Embryonic facial prominence (tissue), 1 donor: ENCODE results near the gene ADM2.

Experiments
- DNase-seq: peaks from one replicate; pipeline ENCODE4 v3.0.0-alpha.2; 2016; ENCODE audit errors: extremely low spot score

ADM2 gene

DNA sequence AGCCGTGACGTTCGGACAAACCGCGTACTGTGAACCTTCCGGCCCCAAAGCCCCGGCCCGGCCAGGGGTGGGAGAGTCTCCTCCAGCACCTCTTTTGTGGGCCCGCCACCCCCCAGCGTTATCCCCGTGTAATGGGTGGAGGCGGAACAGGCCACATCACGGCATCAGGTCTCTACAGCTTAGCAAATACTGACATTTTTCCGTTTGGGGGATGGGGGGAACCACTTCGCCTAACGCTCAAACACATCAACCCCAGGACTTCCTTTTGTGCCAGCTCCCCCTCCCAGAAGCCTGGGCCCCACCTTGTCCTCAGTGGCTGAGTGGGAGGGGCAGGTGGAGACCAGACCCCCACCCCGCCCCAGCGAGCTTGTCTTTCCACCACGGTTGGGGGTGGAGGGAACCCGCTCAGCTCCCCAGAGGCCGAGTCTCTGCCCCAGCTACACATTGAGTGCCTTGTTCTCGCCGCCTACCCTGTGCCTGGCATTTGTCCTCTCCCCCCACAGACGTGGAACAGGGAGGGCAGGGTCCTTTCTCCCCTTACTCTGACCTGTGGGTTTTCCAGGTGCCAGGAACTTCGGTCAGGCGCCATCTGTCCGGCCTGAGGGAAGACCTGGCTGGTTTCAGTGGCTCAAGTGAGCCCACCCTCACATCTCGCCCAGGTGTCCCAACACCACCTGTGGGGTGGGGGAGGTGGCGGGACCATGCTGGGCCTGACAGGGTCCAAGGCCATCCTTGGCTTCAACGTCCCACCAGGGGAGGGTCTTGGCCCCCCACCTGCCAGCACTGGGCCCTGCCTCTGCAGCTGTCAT lies 36.1 kb upstream of the ADM2 start:
- no peak for DNase-seq

DNA sequence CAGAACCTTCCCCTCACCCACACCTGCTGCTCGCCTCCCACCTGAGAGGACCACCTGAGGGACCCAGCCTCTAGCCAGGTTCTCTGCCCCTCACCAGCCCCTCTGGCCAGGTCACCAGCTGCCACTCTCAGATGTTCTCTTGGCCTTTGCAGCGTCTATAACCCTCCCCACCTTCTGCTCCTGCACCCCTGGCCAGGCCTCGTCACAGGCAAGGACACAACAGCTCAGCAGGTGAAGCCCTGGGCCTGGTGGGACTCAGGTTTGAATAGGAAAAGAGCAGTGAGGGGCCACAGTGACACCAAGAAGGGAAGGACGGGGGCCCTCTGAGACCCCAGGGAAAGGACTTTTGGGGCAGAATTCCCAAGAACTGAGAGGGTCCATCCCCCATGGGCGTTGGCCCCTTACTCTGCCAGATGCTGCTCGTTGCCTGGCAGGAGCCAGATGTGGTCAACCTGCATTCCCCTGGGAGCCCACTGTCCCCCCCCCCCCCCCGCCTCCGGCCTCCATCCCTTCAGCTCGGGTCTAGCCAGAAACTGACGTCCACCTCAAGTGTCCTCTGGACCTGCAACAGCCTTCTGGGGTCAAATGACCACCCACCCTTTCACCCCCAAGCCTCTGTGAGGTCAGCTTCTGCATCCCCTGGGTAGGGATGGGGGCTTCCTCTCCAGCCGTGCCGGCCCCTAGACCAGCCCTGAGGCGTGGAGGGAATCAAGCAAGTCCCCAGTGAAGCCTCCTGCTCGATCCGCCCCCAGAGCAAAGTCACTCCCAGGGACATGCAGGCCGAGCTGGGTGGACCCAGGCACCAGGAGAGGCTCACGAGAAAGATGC lies 35.2 kb upstream of the ADM2 start:
- no peak for DNase-seq

DNA sequence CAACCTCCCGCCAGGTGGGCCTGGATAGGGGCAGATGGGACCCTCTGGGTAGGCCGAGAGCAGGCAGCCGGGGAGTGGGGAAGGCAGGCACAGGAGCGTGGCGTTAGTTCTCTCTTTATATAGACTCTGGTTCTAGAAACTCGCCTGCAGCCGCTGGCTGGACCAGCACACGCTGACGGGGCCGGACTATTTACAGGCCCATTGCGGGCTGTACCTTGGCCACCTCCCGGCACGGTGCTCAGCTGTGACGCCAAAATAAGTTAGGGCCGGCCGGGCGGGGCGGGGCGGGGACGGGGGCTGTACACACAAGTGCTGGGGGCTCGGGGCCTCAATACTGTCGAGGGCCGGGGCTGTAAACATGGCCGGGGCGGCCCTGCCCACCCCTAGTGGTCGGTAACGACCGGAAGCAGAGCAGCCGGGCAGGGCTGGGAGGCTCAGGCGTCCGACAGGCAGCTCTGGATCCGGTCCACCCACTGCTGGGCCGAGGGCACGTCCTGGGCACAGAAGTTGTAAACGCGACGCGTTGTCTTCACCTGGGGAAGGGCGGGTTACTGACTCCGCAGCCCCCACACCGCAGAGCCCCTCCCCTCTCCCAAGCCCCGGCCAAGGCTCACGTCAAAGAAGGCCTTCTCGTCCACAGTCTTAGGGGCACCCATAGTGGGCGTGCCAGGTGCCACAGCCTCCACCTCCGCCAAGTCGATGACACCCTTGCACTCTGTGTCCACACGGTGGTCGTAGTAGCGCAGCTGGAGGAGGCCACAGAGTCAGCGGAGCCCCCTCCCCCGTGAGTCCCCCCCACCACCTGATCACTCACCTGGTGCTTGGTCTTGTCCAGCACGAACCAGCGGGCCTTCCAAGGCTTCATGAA lies 34.4 kb upstream of the ADM2 start:
- no peak for DNase-seq

DNA sequence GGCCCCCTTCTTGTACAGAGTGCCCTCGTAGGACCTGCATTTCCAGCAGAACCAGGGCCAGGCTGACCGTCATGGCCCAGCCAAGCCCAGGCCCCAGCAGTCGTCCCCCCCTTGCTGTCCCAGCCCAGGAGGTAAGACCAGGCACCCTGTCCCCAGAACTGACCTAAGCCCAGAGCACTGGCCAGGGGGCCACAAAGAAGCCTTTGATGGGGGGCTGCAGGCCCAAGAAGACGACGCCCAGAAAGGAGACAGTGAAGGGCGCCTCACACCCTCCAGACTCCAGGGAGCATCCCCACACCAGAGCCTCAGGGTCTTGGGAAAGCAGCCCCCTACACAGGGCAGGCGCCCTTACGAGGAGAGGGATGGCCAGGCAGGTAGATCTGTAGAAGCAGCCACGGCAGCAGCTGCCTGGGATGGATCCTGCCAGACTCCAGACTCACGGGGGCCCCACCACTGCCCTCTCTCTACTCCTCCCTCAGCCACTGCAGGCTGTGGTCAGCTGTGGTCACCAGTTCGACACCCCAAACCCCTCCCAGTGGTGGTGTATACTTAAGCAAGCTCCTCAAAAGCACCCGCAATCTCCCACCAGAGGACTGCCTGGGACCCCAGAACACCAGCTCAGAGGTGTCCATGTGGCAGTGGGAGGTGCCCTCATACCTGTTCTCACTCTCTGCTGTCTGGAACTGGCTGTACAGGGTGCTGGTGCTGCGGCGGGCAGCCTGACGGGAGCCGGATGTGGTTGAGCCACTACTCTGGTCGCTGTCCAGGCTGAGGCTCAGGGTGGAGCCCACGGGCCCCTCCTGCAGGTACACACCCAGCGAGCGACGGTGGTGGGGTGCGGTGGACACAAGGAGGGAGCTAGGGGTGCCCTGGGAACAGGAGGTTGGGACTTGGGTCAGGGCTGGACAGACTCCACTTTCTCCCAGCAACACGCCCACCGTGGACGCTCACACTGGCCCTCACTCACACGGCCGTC lies 33.5 kb upstream of the ADM2 start:
- DNase-seq, result no peak

DNA sequence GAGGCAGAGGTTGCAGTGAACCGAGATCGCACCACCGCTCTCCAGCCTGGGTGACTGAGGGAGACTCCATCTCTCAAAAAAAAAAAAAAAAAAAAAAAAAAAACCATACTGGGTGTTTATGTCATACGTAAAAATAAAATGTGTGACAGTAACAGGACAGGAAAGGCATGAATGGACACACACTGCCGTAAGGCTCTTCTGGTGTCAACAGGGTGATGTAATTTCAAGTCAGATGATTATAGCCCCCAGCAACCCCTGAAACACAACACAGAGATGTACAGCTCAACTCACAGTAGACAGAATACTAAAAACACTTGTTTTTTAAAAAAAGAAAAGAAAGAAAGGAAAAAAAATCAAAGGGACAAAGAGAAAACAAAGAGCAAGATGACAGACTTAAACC lies 28.7 kb upstream of the ADM2 start:
- no peak for DNase-seq

DNA sequence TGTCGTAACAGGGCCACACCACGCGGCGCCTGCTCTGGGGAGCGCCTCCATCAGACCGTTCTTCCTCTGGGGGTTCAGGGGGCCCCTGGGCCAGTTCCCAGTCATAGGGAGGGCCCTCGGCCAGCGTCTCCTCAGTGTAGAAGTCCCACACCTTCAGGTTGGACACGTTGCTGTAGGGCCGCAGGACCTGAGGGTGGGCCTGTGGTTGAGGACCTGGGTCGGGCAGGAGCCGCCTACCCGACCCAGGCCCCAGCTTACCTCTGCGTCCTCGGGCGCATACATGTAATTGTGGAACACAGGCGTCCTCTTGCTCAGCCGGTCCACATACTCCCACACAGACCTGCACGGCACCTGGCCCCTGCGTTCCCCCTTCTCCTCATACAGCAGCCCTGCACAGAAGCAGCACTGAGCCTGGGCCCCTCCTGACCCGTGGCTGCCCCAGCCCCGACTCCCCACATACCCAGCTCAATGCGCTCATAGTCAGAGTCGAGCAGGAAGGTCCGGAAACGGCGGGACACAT lies 26.7 kb upstream of the ADM2 start:
- no peak for DNase-seq

DNA sequence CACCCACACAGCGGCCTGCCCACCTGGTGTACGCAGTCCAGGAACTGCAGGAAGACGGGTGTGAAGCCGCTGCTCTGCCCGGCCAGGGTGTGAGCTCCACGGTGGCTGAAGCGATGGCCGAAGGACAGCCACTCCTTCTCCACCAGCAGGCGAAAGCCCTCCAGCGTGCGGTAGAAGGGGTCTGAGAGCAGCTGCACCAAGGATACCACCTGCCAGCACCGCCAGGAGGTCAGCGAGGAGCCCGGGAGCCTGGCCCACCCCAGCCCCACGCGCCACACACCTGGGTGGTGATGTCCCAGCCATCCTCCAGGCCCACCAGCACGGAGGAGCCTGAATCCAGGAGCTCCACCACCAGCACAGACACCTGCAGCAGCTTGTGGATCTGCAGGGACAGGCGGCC lies 26.1 kb upstream of the ADM2 start:
- no peak for DNase-seq

DNA sequence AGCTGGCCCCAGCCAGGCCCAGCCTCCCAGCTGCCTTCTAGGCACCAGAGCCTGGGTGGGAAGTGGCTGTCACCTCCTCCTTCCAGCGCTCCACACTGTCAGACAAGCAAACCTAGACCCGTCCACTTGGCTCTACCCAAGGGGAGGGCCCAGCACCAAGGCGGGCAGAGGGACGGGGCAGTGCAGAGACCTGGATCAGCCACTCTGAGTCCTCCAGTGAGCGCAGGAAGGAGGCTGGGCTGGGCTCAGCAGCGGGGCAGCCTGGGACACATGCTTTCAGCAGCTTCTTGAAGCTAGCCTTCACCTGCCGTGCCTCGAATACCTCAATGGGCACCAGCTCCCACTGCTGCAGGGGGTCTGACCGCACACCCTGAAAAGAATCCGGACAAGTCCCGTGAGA lies 25.3 kb upstream of the ADM2 start:
- no peak for DNase-seq

DNA sequence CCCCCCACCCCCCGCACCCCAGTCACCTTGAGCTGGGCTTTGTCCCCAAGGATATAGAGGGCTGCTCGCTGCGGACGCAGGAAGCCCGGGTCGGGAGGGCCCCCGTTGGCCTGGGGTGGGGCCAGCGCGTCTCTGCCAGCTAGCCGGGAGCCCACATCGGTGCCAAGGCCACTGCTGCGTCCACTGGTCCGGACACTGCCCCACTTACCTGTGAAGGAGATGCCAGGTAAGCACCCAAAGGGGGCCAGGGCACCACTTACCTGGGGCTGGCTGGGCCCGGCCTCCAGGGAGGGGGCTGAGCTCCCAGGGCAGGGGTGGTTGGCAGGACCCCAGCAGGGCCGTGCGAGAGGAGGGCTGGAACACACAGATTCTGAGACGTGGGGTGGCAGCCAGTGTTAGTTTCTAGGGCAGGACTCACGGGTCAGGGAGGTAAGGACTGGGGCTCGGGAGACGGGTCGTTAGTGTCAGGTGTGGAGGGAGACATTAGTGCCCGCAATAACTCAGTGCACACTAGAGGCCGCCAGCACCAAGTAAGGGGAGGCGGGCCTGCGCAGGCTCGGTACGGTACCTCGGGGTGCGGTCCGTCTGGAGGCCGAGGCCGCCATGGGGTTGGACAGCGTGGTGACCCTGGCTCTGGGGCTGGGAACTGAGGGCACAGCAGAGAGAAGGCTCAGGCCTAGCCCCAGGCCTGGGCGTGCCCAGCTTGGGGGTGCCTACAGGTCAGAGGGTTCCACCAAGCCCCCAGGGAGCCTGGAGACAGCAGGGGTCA lies 24.7 kb upstream of the ADM2 start:
- DNase-seq, result no peak

DNA sequence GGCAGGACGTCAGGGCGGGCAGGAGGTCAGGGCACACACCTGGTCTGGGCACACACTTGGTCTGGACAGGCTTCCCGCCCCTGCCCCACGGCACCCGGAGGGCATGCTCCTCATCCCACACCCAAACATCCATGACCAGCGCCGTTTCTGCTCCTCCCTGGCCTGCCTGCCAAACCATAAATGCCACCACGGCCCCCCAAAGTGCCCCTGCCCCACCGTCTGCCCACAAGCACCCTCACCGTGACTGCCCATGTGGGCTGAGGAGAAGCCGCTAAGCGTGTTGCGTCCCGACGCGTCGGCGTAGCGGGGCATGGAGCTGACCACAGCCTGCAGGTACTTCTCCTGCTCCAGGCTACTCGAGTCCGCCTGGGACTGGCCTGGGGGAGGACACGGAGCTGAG lies 22.3 kb upstream of the ADM2 start:
- no peak for DNase-seq

DNA sequence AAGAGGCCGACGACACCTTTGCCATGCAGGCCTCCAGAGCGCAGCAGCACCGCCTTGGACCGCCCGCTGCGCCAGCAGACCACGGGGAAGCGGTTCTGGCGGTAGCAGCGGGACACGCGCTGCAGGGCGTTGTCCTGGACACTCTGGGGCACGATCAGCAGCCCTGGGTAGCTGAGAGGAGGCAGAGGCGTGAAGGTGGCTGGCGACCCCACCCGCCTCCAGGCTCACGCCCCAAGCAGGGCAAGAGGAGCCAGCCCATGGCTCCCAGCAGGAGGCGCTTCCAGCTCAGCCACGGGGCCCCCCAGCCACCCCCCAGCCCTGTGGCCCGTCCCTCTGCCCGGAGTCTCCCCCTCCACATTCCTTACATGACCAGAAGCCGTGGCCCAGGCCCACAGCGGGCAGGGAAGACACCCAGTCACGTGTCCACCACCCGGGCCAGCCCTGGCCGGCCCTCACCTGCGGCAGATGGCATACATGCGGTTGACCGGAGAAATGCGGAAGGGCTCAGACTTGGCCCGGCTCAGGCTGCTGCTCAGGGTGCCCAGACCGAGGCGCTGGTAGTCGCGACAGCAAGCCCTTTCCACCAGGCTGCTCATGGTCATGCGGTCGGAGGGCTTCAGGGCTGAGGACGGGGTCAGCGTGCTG lies 21.7 kb upstream of the ADM2 start:
- DNase-seq, result no peak

DNA sequence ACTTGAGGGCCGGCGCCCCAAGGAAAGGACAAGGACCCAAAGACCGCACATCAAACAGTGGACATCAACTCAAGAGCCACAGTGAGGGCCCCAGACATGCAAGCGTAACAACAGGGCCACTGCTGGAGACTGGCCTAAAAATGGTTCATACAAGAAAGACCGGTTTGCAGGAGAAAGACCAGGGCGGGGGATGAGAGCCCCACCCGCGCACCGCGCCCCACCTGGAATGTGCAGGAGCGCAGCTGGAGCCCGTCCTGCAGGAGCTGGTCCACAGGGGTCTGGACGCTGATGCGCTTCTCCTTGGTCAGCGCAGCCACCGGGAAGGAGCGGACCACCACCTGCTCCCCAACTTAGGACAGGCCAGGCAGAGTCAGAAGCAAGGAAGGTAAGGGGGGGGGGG lies 20.4 kb upstream of the ADM2 start:
- DNase-seq, result no peak

DNA sequence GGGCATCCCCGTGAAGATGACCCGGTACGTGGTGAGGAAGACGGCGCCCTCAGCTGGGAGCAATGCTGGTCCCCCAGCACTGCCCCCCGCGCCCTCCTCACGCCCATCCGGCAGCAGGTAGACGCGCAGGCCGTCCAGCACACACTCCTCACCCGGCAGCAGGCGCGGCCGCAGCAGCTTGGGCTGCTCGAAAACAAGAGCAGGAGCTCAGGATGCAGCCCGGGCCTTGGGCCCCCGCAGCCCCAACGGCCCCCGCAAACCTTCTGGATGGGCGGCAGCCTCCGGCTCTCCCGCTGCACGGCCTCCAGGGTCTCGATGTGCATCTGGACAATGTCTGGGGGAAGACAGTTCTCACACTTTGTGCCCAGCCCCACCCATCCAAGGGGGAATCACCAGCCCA lies 19.8 kb upstream of the ADM2 start:
- no peak for DNase-seq

DNA sequence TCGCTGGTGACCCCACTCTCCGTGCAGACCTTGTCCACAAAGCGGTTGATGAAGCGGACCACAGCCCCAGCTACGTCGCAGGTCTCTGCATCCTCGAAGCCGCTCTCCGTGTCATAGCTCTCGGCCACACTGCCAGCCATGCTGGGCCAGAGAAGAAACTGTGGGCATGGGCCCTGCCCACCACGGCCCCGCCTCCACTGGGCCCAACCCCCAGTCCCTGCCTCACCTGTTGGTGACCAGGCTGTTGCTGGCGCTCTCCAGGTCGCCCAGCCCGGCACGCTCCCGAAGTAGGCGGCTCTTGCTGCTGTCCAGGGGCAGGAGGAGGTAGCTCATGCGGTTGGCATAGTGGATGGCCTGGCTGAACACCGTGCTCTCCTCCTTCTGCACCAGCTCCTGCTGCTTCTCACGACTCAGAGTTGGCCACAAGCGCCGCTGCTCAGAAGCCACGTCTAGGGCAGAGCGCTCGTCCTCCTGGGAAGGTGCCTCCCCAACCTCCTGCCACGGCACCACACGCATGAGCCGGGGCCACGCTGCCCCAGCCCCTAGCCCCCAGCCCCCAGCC lies 19.3 kb upstream of the ADM2 start:
- DNase-seq, result no peak

DNA sequence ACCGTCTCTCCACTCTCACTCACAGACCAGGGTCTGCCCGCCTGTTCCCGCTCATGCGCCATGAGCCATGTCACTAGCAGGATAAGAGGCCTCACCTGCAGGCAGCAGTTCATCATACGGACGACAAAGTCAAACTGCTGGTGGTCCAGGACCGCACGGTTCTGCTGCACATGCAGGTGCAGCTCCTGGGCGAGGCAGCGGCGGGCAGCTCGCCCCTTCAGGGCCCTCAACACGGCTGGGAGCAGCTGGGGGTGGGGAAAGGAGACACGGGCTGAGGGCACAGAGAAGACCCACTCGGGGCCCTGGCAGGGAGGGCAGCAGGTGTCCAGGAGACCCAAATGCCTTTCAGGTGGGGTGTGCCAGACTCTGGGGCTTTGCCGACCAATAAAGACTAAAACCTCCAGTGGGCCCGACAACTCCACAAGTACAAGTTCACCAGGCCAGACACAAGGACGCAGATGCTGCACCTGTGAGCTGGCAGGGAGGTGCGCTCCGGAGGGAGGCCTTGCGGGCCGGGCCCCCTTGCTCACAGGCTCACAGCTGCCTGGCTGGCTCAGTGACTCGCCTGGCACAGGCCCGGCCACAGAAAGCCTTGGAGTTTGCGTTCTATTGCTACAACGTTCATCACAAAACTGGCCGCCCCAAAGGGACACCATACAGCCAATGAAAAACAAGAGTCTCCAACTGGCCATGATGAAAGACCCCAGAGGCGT lies 18.0 kb upstream of the ADM2 start:
- no peak for DNase-seq

DNA sequence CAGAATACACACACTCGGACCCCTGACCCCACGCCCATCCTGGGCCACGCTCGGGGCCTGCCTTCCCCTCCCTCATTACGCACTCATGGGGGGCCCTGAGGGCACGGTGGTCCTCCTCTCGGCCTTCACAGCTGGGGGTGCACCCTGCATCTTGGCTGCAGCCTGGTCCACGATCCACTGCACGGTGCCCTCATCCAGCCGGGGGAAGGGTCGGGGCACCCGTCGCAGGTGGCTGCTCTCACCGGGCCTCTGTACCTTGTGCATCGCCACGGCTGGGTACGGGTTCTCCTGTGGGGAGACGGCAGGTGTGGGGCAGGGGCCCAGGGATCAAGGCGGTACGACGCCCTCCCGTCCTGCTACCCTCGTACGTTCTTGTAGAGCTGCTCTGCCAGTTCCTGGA lies 16.9 kb upstream of the ADM2 start:
- no peak for DNase-seq

DNA sequence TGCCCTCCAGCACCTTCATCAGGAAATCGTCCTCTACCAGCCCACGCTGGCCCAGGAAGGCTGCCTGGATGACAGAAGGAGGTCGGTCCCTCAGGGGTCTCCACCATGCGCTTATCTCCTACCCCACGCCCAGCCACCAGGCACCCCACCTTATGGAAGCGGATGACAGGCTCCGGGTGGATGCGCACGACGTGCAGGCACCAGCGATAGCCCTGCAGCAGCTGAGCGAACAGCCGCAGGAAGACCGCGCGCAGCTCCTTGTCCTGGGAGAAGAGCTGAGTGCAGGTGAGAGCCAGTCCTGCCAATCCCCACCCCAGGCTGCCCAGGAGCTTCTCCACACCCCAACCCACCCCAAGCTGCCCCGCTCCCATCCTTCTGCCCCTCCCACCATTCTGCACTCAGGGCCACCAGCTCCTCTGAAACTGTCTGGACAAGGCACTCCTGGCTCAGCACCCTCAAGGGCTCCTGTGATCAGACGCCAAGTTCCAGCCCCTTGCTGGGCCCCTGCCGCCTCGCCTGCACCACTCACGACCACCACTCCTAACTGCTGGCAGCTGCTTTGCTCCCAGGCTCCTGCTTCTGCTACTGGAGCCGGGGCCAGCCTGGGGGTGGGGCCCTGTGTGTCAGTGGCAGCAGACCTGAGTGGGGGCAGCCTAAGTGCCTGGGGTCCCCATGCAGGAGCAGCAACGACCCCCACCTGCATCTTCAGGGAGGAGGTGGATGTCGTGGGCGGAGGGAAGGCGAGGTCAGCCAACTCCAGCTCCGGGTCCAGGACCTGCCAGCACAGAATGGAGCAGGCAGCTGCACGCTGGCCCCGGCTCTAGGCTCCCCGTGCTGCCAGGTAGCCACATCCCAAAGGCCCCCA lies 16.0 kb upstream of the ADM2 start:
- no peak for DNase-seq

DNA sequence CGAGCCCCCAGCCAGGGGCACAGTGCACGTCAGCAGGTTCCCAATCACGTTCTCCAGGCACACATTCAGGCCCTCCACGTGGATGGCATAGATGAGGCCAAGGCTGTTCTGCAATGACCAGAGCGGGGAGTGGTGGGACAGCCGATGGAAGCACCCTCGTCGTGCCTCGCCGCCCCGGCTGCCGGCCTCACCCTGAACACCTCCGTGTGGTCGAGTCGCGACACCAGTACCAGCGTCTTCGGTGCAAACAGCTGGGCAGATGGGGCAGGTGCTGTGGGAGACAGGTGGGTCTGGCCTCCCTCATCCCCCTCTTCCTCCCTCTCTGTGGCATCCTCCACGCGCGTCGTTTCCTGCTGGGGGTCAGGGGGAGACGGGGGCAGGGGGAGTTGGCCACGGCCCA lies 14.0 kb upstream of the ADM2 start:
- no peak for DNase-seq
